Measurements from ENCODE around the gene SORBS1. TPM values are rescaled to one million over a fixed set of nuclear protein-coding genes. Genes with fewer than 3 reads are reported as not detected.

The SORBS1 gene
- total and polyA plus RNA-seq, 12 donors = 140 to 1,253 (median 1,042) TPM

- peaks cover 26 to 87% (median 74%) of the 10 kb centered on the region in 9 donors for H3K4me1 ChIP-seq
These were observed 295.6 kb downstream of the SORBS1 start for GRCh38 chr10:95265572-95265971.

GRCh38 chr10:95264227-95265051 lies 296.7 kb downstream of the SORBS1 start:
- Histone ChIP-seq H3K4me1 (peaks cover 26 to 96% (median 77%) of the 10 kb centered on the region in 9 donors), H3K27me3 (no peaks in the 10 kb centered on the region), H3K9me3 (no peaks in the 10 kb centered on the region), H3K4me3 (no peak overlapping the region), H3K36me3 (peaks cover 0 to 91% (median 36%) of the 10 kb centered on the region in 9 donors), H3K27ac (peak overlapping the region in 3 of 10 donors; percentile 6 to 25 (median 9))
- intact Hi-C loops (cut with DNase I) = no loop called here
- TF ChIP-seq CTCF (IDR thresholded peaks at IDR 0.05) = no peak
- ATAC-seq (no peak), DNase-seq (no peak)
- WGBS, 2 donors = 79 to 84% methylated on average over 6 of the region's 6 CpGs

More at GRCh38 chr10:95265572-95265971, 295.6 kb downstream of the SORBS1 start:
- ATAC-seq (no peak), DNase-seq (no peak)
- no peak overlapping the region for H3K4me3 ChIP-seq
- WGBS, 2 donors = 95 to 96% methylated on average over 8 of the region's 8 CpGs
- H3K36me3 ChIP-seq = peaks cover 0 to 91% (median 36%) of the 10 kb centered on the region in 9 donors
- intact Hi-C loops (cut with DNase I) = no loop called here
- no peaks in the 10 kb centered on the region for H3K9me3 ChIP-seq
- H3K27me3 ChIP-seq = no peaks in the 10 kb centered on the region
- no peak for TF ChIP-seq CTCF (IDR thresholded peaks at IDR 0.05)
- H3K27ac ChIP-seq = peak overlapping the region in 7 of 10 donors; percentile 57 to 90 (median 85)

- peak overlapping the region in 2 of 10 donors; percentile 6 to 9 for H3K27ac ChIP-seq
These were observed 297.3 kb downstream of the SORBS1 start for GRCh38 chr10:95263864-95264226.

More at GRCh38 chr10:95263864-95264226, 297.3 kb downstream of the SORBS1 start:
- H3K27me3 ChIP-seq = no peaks in the 10 kb centered on the region
- H3K4me1 ChIP-seq = peaks cover 26 to 90% (median 72%) of the 10 kb centered on the region in 9 donors
- ATAC-seq (no peak), DNase-seq (no peak)
- H3K36me3 ChIP-seq = peaks cover 0 to 92% (median 42%) of the 10 kb centered on the region in 9 donors
- H3K9me3 ChIP-seq = no peaks in the 10 kb centered on the region
- intact Hi-C loops (cut with DNase I) = no loop called here
- TF ChIP-seq CTCF (IDR thresholded peaks at IDR 0.05) = no peak
- no peak overlapping the region for H3K4me3 ChIP-seq
- 84 to 89% methylated on average over 7 of the region's 7 CpGs for WGBS, 2 donors
